Fibroblast of skin of abdomen (primary cell): ENCODE results near the gene FBP2.
"Not testable (repeated sequence)": the region's sequence is repeated elsewhere in the genome, so short reads cannot be mapped to it uniquely, and the experiment has no call there.

Experiments used
- DNase-seq: peaks from one replicate; pipeline ENCODE4 v3.0.0-alpha.2; 2013

The FBP2 gene

GRCh38 chr9:94560237-94560636, 33.4 kb downstream of the FBP2 start:
- no peak for DNase-seq

GRCh38 chr9:94557376-94557775, 36.2 kb downstream of the FBP2 start:
- no peak for DNase-seq

GRCh38 chr9:94554439-94555331, 38.9 kb downstream of the FBP2 start, which contains the start of gene PCAT7:
Gene PCAT7 (plus strand): TSS chr9:94555083.
- DNase-seq: peak; percentile 48

GRCh38 chr9:94554078-94554438, 39.6 kb downstream of the FBP2 start:
- DNase-seq: no peak

GRCh38 chr9:94553029-94553938, 40.3 kb downstream of the FBP2 start:
- no peak for DNase-seq

- DNase-seq: no peak
These were observed 47.7 kb downstream of the FBP2 start for GRCh38 chr9:94545940-94546339.

- DNase-seq: not testable (repeated sequence)
These were observed 49.3 kb downstream of the FBP2 start for GRCh38 chr9:94544335-94544734.

GRCh38 chr9:94538908-94539307, 54.7 kb downstream of the FBP2 start:
- DNase-seq: no peak

GRCh38 chr9:94534901-94535300, 58.7 kb downstream of the FBP2 start:
- peak; percentile 65 for DNase-seq

GRCh38 chr9:94533601-94534000, 60.0 kb downstream of the FBP2 start:
- no peak for DNase-seq

GRCh38 chr9:94533155-94533554, 60.5 kb downstream of the FBP2 start:
- DNase-seq: no peak

- no peak for DNase-seq
These were observed 64.7 kb downstream of the FBP2 start for GRCh38 chr9:94528886-94529285.

- DNase-seq: no peak
These were observed 66.7 kb downstream of the FBP2 start for GRCh38 chr9:94526951-94527350.

- no peak for DNase-seq
These were observed 67.4 kb downstream of the FBP2 start for GRCh38 chr9:94526271-94526670.

- DNase-seq: no peak
These were observed 68.1 kb downstream of the FBP2 start for GRCh38 chr9:94525396-94526035.

GRCh38 chr9:94517254-94517653, 76.4 kb downstream of the FBP2 start:
- DNase-seq: no peak

GRCh38 chr9:94514722-94515121, 78.9 kb downstream of the FBP2 start:
- no peak for DNase-seq

- DNase-seq: no peak
These were observed 81.7 kb downstream of the FBP2 start for GRCh38 chr9:94511955-94512265.

GRCh38 chr9:94511134-94511954, 82.3 kb downstream of the FBP2 start:
- DNase-seq: peak; percentile 63
